HEK293T (cell line): ENCODE data around the gene PCDH9.

ENCODE experiments used
- ARNT ChIP-seq: fragments of 450-650 bp; IDR thresholded peaks from 2 replicates; pipeline ENCODE4 v1.6.1; 2017; ENCODE audit warnings: mild to moderate bottlenecking
- ELF4 ChIP-seq: fragments of 450-650 bp; IDR thresholded peaks from 2 replicates; pipeline ENCODE4 v1.6.1; 2017; ENCODE audit warnings: antibody characterized with exemption
- FOXA1 ChIP-seq: fragments of 450-650 bp; IDR thresholded peaks from 2 replicates; pipeline ENCODE4 v1.6.1; 2016; ENCODE audit warnings: mild to moderate bottlenecking
- FOXK2 ChIP-seq: fragments of 450-650 bp; IDR thresholded peaks from 2 replicates; pipeline ENCODE4 v1.6.1; 2016; ENCODE audit warnings: mild to moderate bottlenecking
- FOXM1 ChIP-seq: fragments of 450-650 bp; IDR thresholded peaks from 2 replicates; pipeline ENCODE4 v1.6.1; 2017; ENCODE audit warnings: mild to moderate bottlenecking, borderline replicate concordance
- HDGF ChIP-seq: fragments of 450-650 bp; IDR thresholded peaks from 2 replicates; pipeline ENCODE4 v1.6.1; 2017; ENCODE audit warnings: antibody characterized with exemption, borderline replicate concordance
- LEF1 ChIP-seq: fragments of 450-650 bp; IDR thresholded peaks from 2 replicates; pipeline ENCODE4 v1.6.1; 2017; ENCODE audit warnings: mild to moderate bottlenecking, borderline replicate concordance
- SP1 ChIP-seq: fragments of 450-650 bp; IDR thresholded peaks from 2 replicates; pipeline ENCODE4 v1.6.1; 2017
- SUZ12 ChIP-seq: fragments of 450-650 bp; IDR thresholded peaks from 2 replicates; pipeline ENCODE4 v1.6.1; 2016; ENCODE audit warnings: mild to moderate bottlenecking
- TARDBP ChIP-seq: fragments of 450-650 bp; IDR thresholded peaks from 2 replicates; pipeline ENCODE4 v1.6.1; 2016
- ZNF384 ChIP-seq: fragments of 450-650 bp; IDR thresholded peaks from 2 replicates; pipeline ENCODE4 v1.6.1; 2016

- TF ChIP-seq FOXK2 (no peak), ZNF384 (no peak), ELF4 (no peak), FOXA1 (no peak), HDGF (no peak), LEF1 (no peak), FOXM1 (no peak), ARNT (no peak), SUZ12 (no peak), TARDBP (no peak), SP1 (no peak)
These were observed 426.2 kb downstream of the PCDH9 start for GRCh38 chr13:66803808-66804456.
